SK-N-SH (cell line): ENCODE data around the gene MAP2K5. TPM values are rescaled to one million over a fixed set of nuclear protein-coding genes. Genes with fewer than 3 reads are reported as not detected.

ENCODE experiments used
- CTCF ChIA-PET: fragments of 300-600, 350-600 bp; formaldehyde crosslinking; extraction: SDS; loops from one replicate; lab custom pipeline; 2021; lab: Yijun Ruan, JAX
- POLR2A ChIA-PET: fragments of 350-600 bp; sonication (Branson Sonifier 250); formaldehyde crosslinking; extraction: SDS; loops from one replicate; lab custom pipeline; 2020; ENCODE audit warnings: antibody characterized with exemption, inconsistent platforms; lab: Yijun Ruan, JAX
- DNase-seq: peaks from one replicate; pipeline ENCODE4 v3.0.0; 2012
- H2AFZ ChIP-seq: fragments of 200-600 bp; sonication (generic); 2 replicates; pipeline ENCODE4 v1.8.1; 2016; ENCODE audit warnings: antibody characterized with exemption, mild to moderate bottlenecking, low read depth
- H3F3A ChIP-seq: fragments of 200-600 bp; sonication (generic); replicated peaks from 2 replicates; pipeline ENCODE3; 2016; ENCODE audit warnings: antibody characterized with exemption, mild to moderate bottlenecking; ENCODE audit not compliant: insufficient read depth
- H3K27ac ChIP-seq, 2 experiments: fragments of 200-500 bp in 1 of 2; fragments of 200-600 bp in 1 of 2; sonication (Bioruptor generic) in 1 of 2; sonication (generic), shearing (Covaris generic) in 1 of 2; 2 replicates each; pipeline versions ENCODE4 v1.5.1 to v1.6.1; 2014 to 2016; ENCODE audit warnings: low read depth in 2 of 2, inconsistent platforms in 1 of 2, low read length in 1 of 2, mild to moderate bottlenecking in 1 of 2, mixed read lengths in 1 of 2
- H3K27me3 ChIP-seq: fragments of 200-600 bp; sonication (generic), shearing (Covaris generic); 2 replicates; pipeline ENCODE4 v1.6.1; 2016; ENCODE audit warnings: mixed run types; ENCODE audit not compliant: insufficient read depth
- H3K36me3 ChIP-seq, 2 experiments: fragments of 200-500 bp in 1 of 2; fragments of 200-600 bp in 1 of 2; sonication (Bioruptor generic) in 1 of 2; sonication (generic) in 1 of 2; replicated peaks in 1 of 2; 2 replicates each; pipeline versions ENCODE3 to v1.5.1; 2014 to 2016; ENCODE audit warnings: low read length in 1 of 2, mild to moderate bottlenecking in 1 of 2; ENCODE audit not compliant: insufficient read depth in 2 of 2, control insufficient read depth in 1 of 2
- H3K4me1 ChIP-seq, 2 experiments: fragments of 200-500 bp in 1 of 2; fragments of 200-600 bp in 1 of 2; sonication (Bioruptor generic) in 1 of 2; sonication (generic), shearing (Covaris generic) in 1 of 2; 2 replicates each; pipeline versions ENCODE4 v1.5.1 to v1.6.1; 2014 to 2016; ENCODE audit warnings: low read depth in 1 of 2, low read length in 1 of 2, mixed run types in 1 of 2; ENCODE audit not compliant: insufficient read depth in 2 of 2, control insufficient read depth in 1 of 2
- H3K4me2 ChIP-seq: fragments of 200-600 bp; sonication (generic), shearing (Covaris generic); 2 replicates; pipeline ENCODE4 v1.6.1; 2017; ENCODE audit warnings: mixed run types
- H3K4me3 ChIP-seq, 2 experiments: fragments of 200-500 bp in 1 of 2; fragments of 200-600 bp in 1 of 2; sonication (Bioruptor generic) in 1 of 2; sonication (generic), shearing (Covaris generic) in 1 of 2; 2 replicates each; pipeline versions ENCODE4 v1.5.1 to v1.8.1; 2014 to 2016; ENCODE audit warnings: low read depth in 2 of 2, inconsistent platforms in 1 of 2, low read length in 1 of 2, mild to moderate bottlenecking in 1 of 2, mixed read lengths in 1 of 2, moderate library complexity in 1 of 2
- H3K79me2 ChIP-seq: fragments of 200-600 bp; sonication (generic); 2 replicates; pipeline ENCODE4 v1.8.1; 2017; ENCODE audit warnings: mild to moderate bottlenecking; ENCODE audit not compliant: insufficient read depth
- H3K9ac ChIP-seq: fragments of 200-600 bp; sonication (generic); 2 replicates; pipeline ENCODE4 v1.6.1; 2017; ENCODE audit warnings: mixed run types
- H3K9me2 ChIP-seq: fragments of 200-600 bp; sonication (generic); 2 replicates; pipeline ENCODE4 v1.6.1; 2017; ENCODE audit warnings: mixed run types
- H3K9me3 ChIP-seq: fragments of 200-600 bp; sonication (generic); 2 replicates; pipeline ENCODE4 v1.6.1; 2017; ENCODE audit warnings: mixed run types, mild to moderate bottlenecking, moderate library complexity
- H4K20me1 ChIP-seq: fragments of 200-600 bp; sonication (generic); 2 replicates; pipeline ENCODE4 v1.6.1; 2017; ENCODE audit warnings: mild to moderate bottlenecking, mixed run types; ENCODE audit not compliant: insufficient read depth
- CHD2 ChIP-seq: fragments of 150-350 bp; IDR thresholded peaks from 2 replicates; pipeline ENCODE4 v1.6.1; 2018; ENCODE audit warnings: low read length; ENCODE audit not compliant: partially characterized antibody
- EP300 ChIP-seq, 2 experiments: IDR thresholded peaks; 2 replicates each; pipeline versions ENCODE4 v1.4.0 to v1.6.1; 2012; ENCODE audit warnings: borderline replicate concordance in 1 of 2, low read depth in 1 of 2, low read length in 1 of 2
- FOXJ3 ChIP-seq: sonication (generic); formaldehyde crosslinking; IDR thresholded peaks from 2 replicates; pipeline ENCODE4 v1.5.1; 2020; ENCODE audit warnings: mild to moderate bottlenecking, missing genetic modification reagents
- MEF2A ChIP-seq: IDR thresholded peaks from 2 replicates; pipeline ENCODE4 v1.4.0; 2012; ENCODE audit warnings: low read depth, borderline replicate concordance
- NRF1 ChIP-seq: IDR thresholded peaks from 2 replicates; pipeline ENCODE4 v1.6.1; 2012; ENCODE audit warnings: low read depth, mild to moderate bottlenecking, low read length
- POLR2AphosphoS5 ChIP-seq: IDR thresholded peaks from 2 replicates; pipeline ENCODE4 v1.6.1; 2012; ENCODE audit warnings: low read depth, low read length
- RFX5 ChIP-seq: IDR thresholded peaks from 2 replicates; pipeline ENCODE4 v1.6.1; 2012; ENCODE audit warnings: mild to moderate bottlenecking, improper control_type of control experiment, low read length
- SMC3 ChIP-seq: IDR thresholded peaks from 2 replicates; pipeline ENCODE4 v1.6.1; 2012; ENCODE audit warnings: low read depth, low read length, improper control_type of control experiment
- TCF12 ChIP-seq: IDR thresholded peaks from 2 replicates; pipeline ENCODE4 v1.4.0; 2012
- WGBS: methylation state at CpG from one replicate; pipeline ENCODE4 v1.1.6; 2017; ENCODE audit warnings: low lambda C conversion rate; 5-methylcytosine and 5-hydroxymethylcytosine counted together
- polyA plus RNA-seq, 3 experiments: library from polyadenylated mRNA; depleted of rRNA; stranded (reverse); fragments of >200 nt; gene quantifications; 2 replicates each; pipeline ENCODE4 v1.2.3, GENCODE V29; 2012
- TF ChIP-seq, protein P1 (sequence below): IDR thresholded peaks from 2 replicates; pipeline ENCODE4 v1.6.1; 2012; ENCODE audit warnings: mild to moderate bottlenecking, low read depth, low read length, moderate library complexity
- TF ChIP-seq, protein P2 (sequence below): IDR thresholded peaks from 2 replicates; pipeline ENCODE4 v1.4.0; 2012; ENCODE audit warnings: low read depth
- TF ChIP-seq, protein P3 (sequence below): fragments of 150-350 bp; IDR thresholded peaks from 2 replicates; pipeline ENCODE4 v1.6.1; 2016; ENCODE audit warnings: mild to moderate bottlenecking, low read depth, low read length
- TF ChIP-seq, protein P4 (sequence below): IDR thresholded peaks from 2 replicates; pipeline ENCODE4 v1.4.0; 2012; ENCODE audit warnings: low read depth, borderline replicate concordance
- TF ChIP-seq, protein P5 (sequence below): IDR thresholded peaks from 2 replicates; pipeline ENCODE4; 2012

The MAP2K5 gene
- polyA plus RNA-seq, 1 of the 3 experiments (the other 2 are of a cell fraction) = 6.2 TPM

DNA sequence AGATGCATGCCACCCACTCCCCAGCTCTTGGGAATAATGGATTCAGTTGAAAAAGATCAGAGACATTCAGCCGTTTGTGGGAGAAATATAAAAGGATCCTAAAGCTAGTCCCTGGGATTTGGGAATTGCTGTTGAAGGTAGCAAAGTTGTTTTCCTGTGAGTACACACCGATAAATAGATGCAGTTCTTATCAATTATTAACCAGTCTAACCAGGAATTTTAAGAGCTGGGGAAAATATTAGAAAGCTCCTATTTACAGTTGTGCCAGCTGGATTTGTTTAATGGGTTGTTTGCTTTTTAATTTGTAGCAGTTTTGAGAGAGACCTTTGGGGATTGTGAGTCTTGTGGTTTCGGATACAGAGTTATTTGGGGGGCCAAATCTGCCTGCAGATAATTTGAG, 238.6 kb downstream of the MAP2K5 start (continued):
- TF ChIP-seq, protein P1, sequence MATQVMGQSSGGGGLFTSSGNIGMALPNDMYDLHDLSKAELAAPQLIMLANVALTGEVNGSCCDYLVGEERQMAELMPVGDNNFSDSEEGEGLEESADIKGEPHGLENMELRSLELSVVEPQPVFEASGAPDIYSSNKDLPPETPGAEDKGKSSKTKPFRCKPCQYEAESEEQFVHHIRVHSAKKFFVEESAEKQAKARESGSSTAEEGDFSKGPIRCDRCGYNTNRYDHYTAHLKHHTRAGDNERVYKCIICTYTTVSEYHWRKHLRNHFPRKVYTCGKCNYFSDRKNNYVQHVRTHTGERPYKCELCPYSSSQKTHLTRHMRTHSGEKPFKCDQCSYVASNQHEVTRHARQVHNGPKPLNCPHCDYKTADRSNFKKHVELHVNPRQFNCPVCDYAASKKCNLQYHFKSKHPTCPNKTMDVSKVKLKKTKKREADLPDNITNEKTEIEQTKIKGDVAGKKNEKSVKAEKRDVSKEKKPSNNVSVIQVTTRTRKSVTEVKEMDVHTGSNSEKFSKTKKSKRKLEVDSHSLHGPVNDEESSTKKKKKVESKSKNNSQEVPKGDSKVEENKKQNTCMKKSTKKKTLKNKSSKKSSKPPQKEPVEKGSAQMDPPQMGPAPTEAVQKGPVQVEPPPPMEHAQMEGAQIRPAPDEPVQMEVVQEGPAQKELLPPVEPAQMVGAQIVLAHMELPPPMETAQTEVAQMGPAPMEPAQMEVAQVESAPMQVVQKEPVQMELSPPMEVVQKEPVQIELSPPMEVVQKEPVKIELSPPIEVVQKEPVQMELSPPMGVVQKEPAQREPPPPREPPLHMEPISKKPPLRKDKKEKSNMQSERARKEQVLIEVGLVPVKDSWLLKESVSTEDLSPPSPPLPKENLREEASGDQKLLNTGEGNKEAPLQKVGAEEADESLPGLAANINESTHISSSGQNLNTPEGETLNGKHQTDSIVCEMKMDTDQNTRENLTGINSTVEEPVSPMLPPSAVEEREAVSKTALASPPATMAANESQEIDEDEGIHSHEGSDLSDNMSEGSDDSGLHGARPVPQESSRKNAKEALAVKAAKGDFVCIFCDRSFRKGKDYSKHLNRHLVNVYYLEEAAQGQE = no peak
- TF ChIP-seq NRF1 (no peak), FOXJ3 (CRISPR knock-in tag) (no peak), POLR2AphosphoS5 (no peak), RFX5 (no peak)
- TF ChIP-seq, protein P2, sequence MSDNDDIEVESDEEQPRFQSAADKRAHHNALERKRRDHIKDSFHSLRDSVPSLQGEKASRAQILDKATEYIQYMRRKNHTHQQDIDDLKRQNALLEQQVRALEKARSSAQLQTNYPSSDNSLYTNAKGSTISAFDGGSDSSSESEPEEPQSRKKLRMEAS = no peak
- TF ChIP-seq, protein P3, sequence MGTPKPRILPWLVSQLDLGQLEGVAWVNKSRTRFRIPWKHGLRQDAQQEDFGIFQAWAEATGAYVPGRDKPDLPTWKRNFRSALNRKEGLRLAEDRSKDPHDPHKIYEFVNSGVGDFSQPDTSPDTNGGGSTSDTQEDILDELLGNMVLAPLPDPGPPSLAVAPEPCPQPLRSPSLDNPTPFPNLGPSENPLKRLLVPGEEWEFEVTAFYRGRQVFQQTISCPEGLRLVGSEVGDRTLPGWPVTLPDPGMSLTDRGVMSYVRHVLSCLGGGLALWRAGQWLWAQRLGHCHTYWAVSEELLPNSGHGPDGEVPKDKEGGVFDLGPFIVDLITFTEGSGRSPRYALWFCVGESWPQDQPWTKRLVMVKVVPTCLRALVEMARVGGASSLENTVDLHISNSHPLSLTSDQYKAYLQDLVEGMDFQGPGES = no peak

DNA sequence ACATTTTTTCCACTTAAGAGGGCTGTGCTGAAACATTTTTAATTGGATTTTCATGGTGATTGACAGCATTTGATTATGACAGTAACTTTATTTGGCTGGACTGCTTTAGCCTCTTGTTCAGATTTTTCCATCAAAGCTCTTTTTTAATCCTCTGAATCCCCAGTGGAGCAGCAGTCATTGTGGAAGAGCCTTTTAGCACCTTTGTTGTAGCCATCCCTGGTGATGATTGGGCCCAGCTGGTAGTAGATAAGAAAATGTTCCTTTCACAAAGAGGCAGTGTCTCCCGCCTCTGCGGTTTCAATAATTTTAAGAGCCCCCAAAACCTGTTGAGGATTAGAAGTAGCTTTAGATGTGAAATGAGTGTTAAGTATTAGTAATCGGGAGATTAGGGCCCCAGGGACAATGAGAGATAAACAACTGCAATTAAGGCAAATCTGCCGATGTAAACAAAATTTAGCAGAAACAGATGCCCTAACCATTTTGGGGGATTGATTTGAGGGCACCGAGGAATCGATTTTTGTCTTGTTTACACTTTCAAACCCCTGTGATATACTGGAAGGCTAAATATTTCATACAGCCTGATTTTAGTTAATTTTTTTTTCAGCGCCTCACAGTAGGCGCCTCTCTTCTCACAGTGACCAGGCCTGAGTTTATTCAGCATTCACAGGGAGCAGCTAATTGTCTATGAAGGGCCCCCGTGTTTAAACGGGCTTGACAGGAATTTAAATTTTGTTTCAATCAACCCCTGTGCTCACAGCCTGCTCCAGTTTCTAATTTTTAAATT, 239.6 kb downstream of the MAP2K5 start:
- peaks cover under 1 to 2% of the 10 kb centered on the region in 2 experiments; a peak in 3 of 4 replicates for H3K4me1 ChIP-seq
- H3K36me3 ChIP-seq = peaks cover 0 to 6% of the 10 kb centered on the region in 2 experiments
- whole genome bisulfite sequencing = 80% methylated on average over 10 of the region's 10 CpGs
- H3K4me3 ChIP-seq = no peak overlapping the region
- H2AFZ ChIP-seq = no peak overlapping the region
- no peaks in the 10 kb centered on the region for H4K20me1 ChIP-seq
- H3F3A ChIP-seq = no peaks in the 10 kb centered on the region
- POLR2A ChIA-PET = no interaction called here
- no peak for DNase-seq
- no peak overlapping the region for H3K9ac ChIP-seq
- no peak overlapping the region for H3K27ac ChIP-seq
- TF ChIP-seq CHD2 (no peak), EP300 (IDR thresholded peaks at IDR 0.05; ENCODE audit: borderline replicate concordance in 1 of 2, low read depth in 1 of 2, low read length in 1 of 2) (no peak), MEF2A (no peak), FOXJ3 (CRISPR knock-in tag) (no peak), SMC3 (no peak), TCF12 (no peak)
- TF ChIP-seq, protein P4, sequence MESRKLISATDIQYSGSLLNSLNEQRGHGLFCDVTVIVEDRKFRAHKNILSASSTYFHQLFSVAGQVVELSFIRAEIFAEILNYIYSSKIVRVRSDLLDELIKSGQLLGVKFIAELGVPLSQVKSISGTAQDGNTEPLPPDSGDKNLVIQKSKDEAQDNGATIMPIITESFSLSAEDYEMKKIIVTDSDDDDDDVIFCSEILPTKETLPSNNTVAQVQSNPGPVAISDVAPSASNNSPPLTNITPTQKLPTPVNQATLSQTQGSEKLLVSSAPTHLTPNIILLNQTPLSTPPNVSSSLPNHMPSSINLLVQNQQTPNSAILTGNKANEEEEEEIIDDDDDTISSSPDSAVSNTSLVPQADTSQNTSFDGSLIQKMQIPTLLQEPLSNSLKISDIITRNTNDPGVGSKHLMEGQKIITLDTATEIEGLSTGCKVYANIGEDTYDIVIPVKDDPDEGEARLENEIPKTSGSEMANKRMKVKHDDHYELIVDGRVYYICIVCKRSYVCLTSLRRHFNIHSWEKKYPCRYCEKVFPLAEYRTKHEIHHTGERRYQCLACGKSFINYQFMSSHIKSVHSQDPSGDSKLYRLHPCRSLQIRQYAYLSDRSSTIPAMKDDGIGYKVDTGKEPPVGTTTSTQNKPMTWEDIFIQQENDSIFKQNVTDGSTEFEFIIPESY = no peak
- TF ChIP-seq, protein P5, sequence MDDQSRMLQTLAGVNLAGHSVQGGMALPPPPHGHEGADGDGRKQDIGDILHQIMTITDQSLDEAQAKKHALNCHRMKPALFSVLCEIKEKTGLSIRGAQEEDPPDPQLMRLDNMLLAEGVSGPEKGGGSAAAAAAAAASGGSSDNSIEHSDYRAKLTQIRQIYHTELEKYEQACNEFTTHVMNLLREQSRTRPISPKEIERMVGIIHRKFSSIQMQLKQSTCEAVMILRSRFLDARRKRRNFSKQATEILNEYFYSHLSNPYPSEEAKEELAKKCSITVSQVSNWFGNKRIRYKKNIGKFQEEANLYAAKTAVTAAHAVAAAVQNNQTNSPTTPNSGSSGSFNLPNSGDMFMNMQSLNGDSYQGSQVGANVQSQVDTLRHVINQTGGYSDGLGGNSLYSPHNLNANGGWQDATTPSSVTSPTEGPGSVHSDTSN = no peak
- no peaks in the 10 kb centered on the region for H3K79me2 ChIP-seq
- CTCF ChIA-PET = interaction anchor here (0.6 kb wide), 1 partner anchor 13 kb away, joined by 3 read pairs; no protein-coding TSS in a partner anchor
- H3K9me3 ChIP-seq = no peaks in the 10 kb centered on the region
- H3K4me2 ChIP-seq = no peak overlapping the region
- no peaks in the 10 kb centered on the region for H3K9me2 ChIP-seq
- H3K27me3 ChIP-seq = no peaks in the 10 kb centered on the region
